SJSA1 (cell line): ENCODE data around the gene TNP2. TPM values are rescaled to one million over a fixed set of nuclear protein-coding genes. Genes with fewer than 3 reads are reported as not detected.

Experiments used
- DNase-seq, 2 experiments: peaks; one replicate each; pipeline ENCODE4 v3.0.0-alpha.2; 2015 to 2020; ENCODE audit warnings: low spot score in 2 of 2, low read depth in 1 of 2
- H3K27ac ChIP-seq: fragments of 250-450 bp; sonication (Bioruptor Pico); 2 replicates; pipeline ENCODE4 v1.5.1; 2020; ENCODE audit warnings: mild to moderate bottlenecking, moderate library complexity
- H3K27me3 ChIP-seq: fragments of 250-450 bp; sonication (Bioruptor Pico); replicated peaks from 2 replicates; pipeline ENCODE4 v1.5.1; 2020; ENCODE audit warnings: mild to moderate bottlenecking, moderate library complexity
- H3K36me3 ChIP-seq: fragments of 250-450 bp; sonication (Bioruptor Pico); 2 replicates; pipeline ENCODE4 v1.5.1; 2020; ENCODE audit warnings: mild to moderate bottlenecking
- H3K4me1 ChIP-seq: fragments of 250-450 bp; sonication (Bioruptor Pico); replicated peaks from 2 replicates; pipeline ENCODE4 v1.6.1; 2021; ENCODE audit warnings: mild to moderate bottlenecking
- H3K4me3 ChIP-seq: fragments of 250-450 bp; sonication (Bioruptor Pico); 2 replicates; pipeline ENCODE4 v1.5.1; 2020; ENCODE audit warnings: mild to moderate bottlenecking
- H3K9me3 ChIP-seq: fragments of 250-450 bp; sonication (Bioruptor Pico); replicated peaks from 2 replicates; pipeline ENCODE4 v1.5.1; 2020; ENCODE audit warnings: mild to moderate bottlenecking
- total RNA-seq: library from RNA; depleted of rRNA; stranded (reverse); fragments of >200 nt; shearing (Covaris generic); gene quantifications from 2 replicates; pipeline ENCODE4 v1.2.3, GENCODE V29; 2014

The TNP2 gene
- total RNA-seq, 1 experiment from 2014 or later = not detected

DNA sequence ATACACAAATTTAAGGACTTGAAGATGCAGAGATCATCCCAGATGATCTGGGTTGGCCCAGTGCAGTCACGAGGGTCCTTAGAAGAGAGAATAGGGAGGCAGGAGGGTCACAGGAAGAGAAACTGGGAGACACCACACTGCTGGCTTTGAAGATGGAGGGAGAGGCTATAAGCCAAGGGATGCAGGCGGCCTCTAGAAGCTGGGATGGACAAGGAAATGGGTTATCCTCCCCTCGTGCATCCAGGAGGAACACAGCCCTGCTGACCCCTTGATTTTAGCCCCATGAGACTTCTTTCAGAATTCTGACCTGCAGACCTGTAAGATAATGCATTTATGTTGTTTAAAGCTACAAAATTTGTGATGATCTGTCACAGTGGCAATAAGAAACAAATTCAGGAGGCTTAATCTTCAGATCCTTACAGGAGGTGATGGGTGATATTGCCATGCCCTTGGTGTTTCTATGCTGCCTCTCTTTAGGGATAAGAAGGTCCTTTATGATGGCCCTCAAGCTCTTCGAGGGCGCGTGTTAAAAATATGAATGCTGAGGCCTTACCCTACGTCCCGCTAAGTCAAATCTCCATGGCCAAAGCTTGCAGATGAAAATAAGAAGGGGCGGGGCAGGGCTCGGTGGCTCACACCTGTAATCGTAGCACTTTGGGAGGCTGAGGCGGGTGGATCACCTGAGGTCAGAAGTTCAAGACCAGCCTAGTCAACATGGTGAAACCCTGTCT is 8.6 kb upstream of the TNP2 start:
- Histone ChIP-seq H3K36me3 (no peaks in the 10 kb centered on the region), H3K4me1 (peaks cover 8% of the 10 kb centered on the region), H3K4me3 (no peak overlapping the region), H3K9me3 (no peaks in the 10 kb centered on the region), H3K27me3 (no peaks in the 10 kb centered on the region), H3K27ac (no peak overlapping the region)
- no peak for DNase-seq

DNA sequence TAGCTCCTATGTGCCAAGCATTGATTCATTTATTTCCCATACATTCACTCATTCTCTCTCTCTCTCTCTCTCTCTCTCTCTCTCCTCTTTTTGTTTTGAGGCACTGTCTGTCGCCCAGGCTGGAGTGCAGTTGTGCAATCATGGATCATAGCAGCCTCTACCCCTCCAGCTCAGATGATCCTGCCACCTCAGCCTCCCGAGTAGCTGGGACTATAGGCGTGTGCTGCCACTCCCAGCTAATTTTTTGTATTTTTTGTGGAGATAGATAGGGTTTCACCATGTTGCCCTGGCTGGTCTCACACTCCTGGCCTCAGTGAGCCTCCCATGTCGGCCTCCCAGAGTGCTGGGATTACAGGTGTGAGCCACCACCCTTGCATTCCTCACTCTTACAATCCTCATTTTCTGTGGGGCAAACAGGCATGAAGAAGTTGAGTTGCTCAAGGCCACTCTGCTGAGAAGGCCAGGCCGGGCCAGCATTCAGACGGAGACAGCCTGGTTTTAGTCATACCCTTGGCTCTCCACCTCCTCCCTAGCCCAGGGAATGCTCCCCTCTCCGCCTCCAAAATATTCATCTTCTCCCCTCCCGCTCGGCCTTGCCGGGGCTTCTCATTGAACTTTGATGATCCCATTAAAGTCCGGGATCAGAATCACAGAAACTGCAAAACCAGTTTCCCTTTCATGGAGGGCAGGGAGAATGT is 7.9 kb upstream of the TNP2 start:
- Histone ChIP-seq H3K27ac (no peak overlapping the region), H3K4me1 (peaks cover 8% of the 10 kb centered on the region), H3K9me3 (no peaks in the 10 kb centered on the region), H3K4me3 (no peak overlapping the region), H3K36me3 (no peaks in the 10 kb centered on the region), H3K27me3 (no peaks in the 10 kb centered on the region)
- no peak for DNase-seq

DNA sequence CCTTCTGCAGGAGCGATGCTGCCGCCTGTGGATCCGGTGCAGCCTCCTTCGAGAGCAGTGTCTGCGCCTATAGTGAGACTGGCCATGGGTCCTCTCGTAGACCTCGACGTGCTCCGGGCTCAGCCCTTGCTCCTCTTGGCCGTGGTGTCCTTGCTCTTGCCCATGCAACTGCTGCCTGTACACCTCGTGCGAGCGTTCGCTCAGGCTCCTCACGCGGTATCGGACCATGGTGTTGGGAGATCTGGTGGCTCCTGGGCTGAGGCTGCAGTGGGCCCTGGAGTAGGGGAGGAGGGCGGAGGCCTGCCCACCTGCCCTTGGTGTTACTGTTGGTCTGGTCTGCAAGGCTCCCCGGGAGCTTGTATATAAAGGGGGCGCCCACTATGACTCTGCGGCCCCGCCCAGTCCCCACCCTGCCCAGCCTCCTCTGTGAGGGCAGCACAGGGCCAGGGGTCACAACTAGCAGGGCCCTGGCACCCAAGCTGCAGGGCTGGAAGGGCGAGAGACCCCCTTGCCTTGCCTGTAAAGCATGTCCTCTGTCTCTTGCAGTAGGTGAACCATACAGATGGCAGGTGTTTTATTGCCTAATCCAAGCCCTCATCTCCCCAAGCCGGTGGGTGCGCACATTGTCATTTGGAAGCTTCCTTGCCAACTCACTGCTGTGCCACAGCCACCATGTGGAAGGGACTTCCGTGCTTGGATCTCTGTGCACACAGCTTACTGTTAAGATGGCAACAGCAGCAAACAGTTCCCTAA is 7.2 kb upstream of the TNP2 start, which contains the start of gene PRM2:
Gene PRM2, minus strand, starts transcription at position 338 of the 753 bp plus-strand sequence. Its CDS starts 110 bp downstream, at position 228.
- Histone ChIP-seq H3K9me3 (no peaks in the 10 kb centered on the region), H3K36me3 (no peaks in the 10 kb centered on the region), H3K4me3 (no peak within 1 kb of the TSS), H3K27me3 (no peaks in the 10 kb centered on the region), H3K27ac (no peak within 1 kb of the TSS), H3K4me1 (peaks cover 8% of the 10 kb centered on the region)
- DNase-seq = no peak

DNA sequence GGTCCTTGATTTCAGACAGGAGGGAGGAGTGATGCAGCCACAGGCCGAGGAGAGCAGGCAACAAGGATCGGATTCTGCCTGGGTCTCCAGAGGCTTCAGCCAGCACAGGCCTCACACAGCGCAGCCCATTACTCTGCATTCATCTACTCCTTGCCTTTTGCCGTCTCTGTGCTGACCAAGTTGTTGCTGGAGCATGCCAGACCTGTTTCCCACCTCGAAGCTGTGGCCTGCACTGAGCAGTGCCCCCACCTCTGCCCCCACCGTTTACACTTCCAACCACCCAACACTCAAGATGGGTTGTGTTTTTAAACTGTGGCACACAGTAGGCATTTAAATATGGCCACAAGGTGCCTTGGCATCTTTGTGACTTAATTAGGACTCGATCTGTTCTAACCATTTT is 5.8 kb upstream of the TNP2 start:
- H3K36me3 ChIP-seq = no peaks in the 10 kb centered on the region
- H3K27me3 ChIP-seq = no peaks in the 10 kb centered on the region
- no peaks in the 10 kb centered on the region for H3K9me3 ChIP-seq
- H3K27ac ChIP-seq = no peak overlapping the region
- H3K4me1 ChIP-seq = peaks cover 8% of the 10 kb centered on the region
- no peak for DNase-seq
- no peak overlapping the region for H3K4me3 ChIP-seq

DNA sequence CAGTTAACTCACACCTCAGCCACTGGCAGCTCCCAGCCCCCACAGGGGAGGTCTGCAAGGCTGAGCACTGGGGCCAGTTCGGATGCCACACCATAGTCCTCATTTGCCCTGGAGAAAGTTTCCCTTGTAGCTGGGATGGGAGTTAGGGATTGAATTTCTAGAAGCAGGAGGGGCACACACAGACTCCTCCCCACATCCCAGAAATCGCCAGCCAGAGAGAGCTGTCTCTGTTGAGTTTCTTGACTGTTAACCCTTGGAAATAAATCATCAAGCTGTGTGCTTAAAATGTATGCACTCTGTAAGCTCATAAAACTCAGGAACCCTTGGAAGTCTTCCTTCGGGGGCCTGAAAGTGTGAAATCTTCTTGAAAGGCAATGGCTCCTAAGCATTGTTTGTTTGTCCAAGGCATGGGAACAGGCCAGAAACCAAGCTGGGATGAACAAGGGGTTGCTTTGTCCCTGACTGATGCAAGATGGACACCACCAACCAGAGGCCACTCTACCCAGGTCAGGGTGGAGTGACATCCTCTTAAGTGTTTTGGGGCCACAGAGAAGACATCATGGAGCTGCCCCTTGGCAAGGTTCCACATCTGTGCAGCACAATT is 4.7 kb upstream of the TNP2 start:
- H3K9me3 ChIP-seq = no peaks in the 10 kb centered on the region
- no peak overlapping the region for H3K27ac ChIP-seq
- peaks cover 8% of the 10 kb centered on the region for H3K4me1 ChIP-seq
- H3K36me3 ChIP-seq = no peaks in the 10 kb centered on the region
- no peak for DNase-seq
- no peaks in the 10 kb centered on the region for H3K27me3 ChIP-seq
- H3K4me3 ChIP-seq = no peak overlapping the region

DNA sequence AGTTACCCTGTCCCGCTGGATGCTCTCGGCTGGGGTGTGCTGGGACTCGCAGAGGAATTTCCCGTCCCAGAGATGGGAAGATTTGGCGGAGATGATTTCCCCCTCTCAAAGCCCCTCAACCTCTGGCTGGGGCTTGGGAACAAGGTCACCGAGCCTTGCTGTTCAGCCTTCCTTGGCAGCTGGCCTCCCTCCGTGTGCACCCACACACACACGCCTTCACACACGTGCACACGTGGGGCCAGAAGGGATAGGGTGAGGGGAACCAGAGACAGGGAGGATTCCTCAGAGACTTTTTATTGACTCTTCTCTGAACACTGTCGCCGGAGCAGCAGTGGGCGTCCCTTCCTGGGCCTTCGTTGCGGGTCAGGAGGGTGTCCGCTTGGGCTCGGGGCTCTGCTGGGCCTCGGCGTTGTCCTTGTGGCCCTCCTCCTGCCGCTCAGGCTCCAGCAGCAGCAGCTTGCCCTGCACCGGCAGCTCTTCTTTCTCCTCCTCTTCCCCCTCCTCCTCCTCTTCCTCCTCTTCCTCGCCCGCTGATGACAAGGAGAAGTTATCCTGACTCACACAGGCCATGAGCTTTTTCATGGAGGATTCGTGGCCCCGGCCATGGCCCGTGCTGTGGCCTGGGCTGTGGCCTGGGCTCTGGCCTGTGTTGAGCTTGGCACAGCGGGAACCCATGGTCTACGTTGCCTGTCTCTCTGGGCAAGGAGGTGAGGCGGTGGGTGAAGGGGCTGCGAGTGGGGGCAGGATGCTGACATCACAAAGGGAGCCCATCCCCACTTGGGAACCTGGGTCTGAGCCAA is 4.0 kb upstream of the TNP2 start, which contains the start of gene PRM3:
Gene PRM3, minus strand, starts transcription at position 709 of the 800 bp plus-strand sequence. Its CDS starts 34 bp downstream, at position 675.
- no peak for DNase-seq
- H3K4me3 ChIP-seq = no peak within 1 kb of the TSS
- H3K9me3 ChIP-seq = no peaks in the 10 kb centered on the region
- no peak within 1 kb of the TSS for H3K27ac ChIP-seq
- no peaks in the 10 kb centered on the region for H3K36me3 ChIP-seq
- no peaks in the 10 kb centered on the region for H3K27me3 ChIP-seq
- peaks cover 8% of the 10 kb centered on the region for H3K4me1 ChIP-seq

DNA sequence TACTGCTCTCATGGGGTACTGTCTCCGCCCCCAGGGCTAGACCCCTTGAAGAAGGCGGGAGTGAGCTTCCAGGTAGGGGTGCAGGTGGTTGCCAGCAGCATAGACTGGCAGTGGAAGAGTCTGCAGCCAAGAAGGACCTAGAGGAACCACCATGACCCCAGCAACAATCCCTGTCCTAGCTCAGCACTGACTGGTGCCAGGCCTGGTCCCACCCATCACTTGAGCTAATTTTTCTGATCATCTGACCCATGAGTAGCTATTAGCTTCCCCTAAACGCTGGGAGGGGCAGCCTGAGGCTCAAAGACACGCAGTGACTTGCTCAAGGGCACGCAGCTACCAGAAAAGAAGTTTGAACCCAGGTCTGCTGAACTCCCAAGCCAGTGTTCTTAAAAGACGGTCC is 3.4 kb upstream of the TNP2 start:
- Histone ChIP-seq H3K9me3 (no peaks in the 10 kb centered on the region), H3K27me3 (no peaks in the 10 kb centered on the region), H3K36me3 (no peaks in the 10 kb centered on the region), H3K4me3 (no peak overlapping the region), H3K4me1 (peaks cover 8% of the 10 kb centered on the region), H3K27ac (no peak overlapping the region)
- DNase-seq = no peak

DNA sequence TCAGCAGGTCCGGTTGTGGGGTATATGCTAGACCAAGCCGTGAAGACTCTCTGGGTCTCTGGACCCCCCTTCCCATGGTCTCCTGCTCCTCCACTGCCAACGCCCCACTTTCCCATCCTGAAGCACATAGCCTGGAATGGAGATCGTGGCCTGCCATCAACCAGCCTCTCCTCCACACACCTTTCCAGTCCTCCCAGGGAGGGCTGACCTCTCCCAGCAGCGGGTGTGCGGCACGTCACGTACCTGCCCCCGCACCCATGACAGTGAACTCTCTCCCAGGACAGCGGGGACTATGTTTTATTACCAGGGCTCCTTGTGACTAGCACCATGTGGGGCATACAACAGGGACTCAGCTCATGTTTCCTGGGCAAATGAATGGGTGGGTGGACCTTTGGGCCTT is 2.5 kb upstream of the TNP2 start:
- Histone ChIP-seq H3K4me1 (peaks cover 8% of the 10 kb centered on the region), H3K27ac (no peak overlapping the region), H3K36me3 (no peaks in the 10 kb centered on the region), H3K9me3 (no peaks in the 10 kb centered on the region), H3K27me3 (no peaks in the 10 kb centered on the region), H3K4me3 (no peak overlapping the region)
- no peak for DNase-seq

DNA sequence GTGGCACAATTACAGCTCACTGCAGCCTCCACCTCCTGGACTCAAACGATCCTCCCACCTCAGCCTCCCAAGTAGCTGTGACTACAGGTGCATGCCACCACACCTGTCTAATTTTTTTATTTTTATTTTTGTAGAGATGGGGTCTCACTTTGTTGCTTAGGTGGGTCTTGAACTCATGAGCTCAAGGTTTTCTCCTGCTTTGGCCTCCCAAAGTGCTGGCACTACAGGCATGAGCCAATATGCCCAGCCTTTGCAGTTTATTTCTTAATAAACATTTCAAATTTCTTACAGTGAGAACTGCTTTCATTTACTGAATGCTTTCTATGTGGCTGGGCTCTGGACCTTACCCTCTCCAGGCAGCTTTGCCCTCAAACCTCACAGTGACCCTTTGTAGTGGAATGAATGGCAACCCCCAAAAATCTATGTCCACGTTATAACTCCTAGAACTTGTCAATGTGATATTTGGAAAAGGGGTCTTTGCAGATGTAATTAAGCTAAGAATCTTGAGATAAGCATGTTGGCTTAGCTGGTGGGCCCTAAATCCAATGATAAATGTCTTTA is 1.6 kb upstream of the TNP2 start:
- peaks cover 8% of the 10 kb centered on the region for H3K4me1 ChIP-seq
- H3K27me3 ChIP-seq = no peaks in the 10 kb centered on the region
- no peak overlapping the region for H3K27ac ChIP-seq
- no peaks in the 10 kb centered on the region for H3K9me3 ChIP-seq
- no peaks in the 10 kb centered on the region for H3K36me3 ChIP-seq
- no peak for DNase-seq
- H3K4me3 ChIP-seq = no peak overlapping the region

DNA sequence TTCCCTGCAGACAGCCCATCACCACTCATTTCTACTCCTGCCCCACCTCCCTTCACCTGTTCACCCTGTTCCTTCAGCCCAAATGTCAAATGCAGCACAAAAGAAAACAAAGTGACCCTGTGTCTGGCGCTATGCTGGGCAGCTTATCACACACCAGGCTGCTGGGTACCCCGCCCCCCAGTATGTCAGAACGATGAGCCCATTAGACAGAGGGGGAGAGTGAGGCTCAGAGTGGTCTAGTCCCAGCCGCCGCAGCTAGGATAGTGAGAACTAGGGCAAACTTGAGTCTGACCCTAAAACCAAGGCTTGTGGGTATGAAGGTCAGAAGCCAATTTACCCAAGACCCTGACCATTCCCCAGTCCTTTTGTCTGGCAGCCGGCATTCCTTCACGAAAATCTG is 4.0 kb downstream of the TNP2 start:
- H3K4me3 ChIP-seq = no peak overlapping the region
- no peak for DNase-seq
- no peaks in the 10 kb centered on the region for H3K9me3 ChIP-seq
- no peaks in the 10 kb centered on the region for H3K4me1 ChIP-seq
- H3K36me3 ChIP-seq = no peaks in the 10 kb centered on the region
- no peak overlapping the region for H3K27ac ChIP-seq
- H3K27me3 ChIP-seq = no peaks in the 10 kb centered on the region

DNA sequence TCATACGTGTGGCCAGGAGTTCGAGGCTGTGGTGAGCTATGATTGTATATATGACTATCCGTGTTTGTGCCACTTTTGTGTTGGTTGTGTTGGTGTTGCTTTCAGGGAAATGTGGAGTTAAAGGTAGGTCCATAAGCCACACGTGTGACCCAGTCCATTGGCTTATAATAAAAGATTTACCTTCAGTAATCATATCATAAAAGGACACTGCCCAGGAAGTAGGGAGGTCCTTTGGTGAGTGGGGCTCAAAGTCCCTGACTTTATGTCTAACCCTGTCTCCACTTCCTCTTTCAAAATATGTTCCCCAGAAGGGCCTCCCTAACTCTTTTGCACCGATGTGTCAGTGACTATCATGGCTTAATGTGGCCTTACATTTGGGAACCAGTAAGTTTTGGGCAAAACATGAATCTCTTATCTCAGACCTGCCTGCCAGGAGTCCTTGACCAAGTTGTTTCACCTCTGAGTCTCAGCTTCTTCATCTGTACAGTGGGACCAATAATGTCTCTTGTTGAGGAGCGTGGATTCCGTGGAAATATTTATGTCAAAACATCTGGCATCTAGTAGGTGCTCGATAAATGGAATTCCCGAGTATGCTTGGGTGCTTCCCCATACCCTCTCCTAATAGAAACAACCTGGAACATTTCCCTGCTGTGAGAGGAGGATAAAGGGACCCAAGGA is 4.8 kb downstream of the TNP2 start:
- H3K4me1 ChIP-seq = no peaks in the 10 kb centered on the region; the same call in 1 of the 2 replicates
- no peak overlapping the region for H3K4me3 ChIP-seq
- no peaks in the 10 kb centered on the region for H3K36me3 ChIP-seq
- H3K9me3 ChIP-seq = no peaks in the 10 kb centered on the region
- H3K27ac ChIP-seq = no peak overlapping the region
- no peaks in the 10 kb centered on the region for H3K27me3 ChIP-seq
- DNase-seq = no peak

DNA sequence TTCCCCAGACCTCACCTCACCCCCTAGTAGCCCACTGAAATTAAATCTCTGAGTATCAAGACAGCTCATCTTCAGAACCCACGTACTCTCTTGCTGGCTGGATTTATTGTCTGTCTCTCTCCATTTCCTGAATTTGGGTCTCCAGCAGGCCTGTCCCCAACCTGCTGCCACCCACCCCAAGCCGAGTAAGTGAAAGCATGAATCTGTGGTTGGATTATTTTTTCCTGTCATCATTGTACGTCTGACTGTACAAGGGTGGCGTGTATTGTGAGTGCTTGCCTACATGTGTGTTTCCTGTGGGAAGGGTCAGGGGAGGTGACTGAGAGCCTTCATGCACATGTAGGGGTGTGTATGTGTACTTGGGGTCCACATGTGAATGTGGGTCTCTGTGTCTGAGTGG is 5.4 kb downstream of the TNP2 start:
- no peak for DNase-seq
- peaks cover 5% of the 10 kb centered on the region for H3K4me1 ChIP-seq
- H3K27ac ChIP-seq = no peak overlapping the region
- H3K27me3 ChIP-seq = no peaks in the 10 kb centered on the region
- no peak overlapping the region for H3K4me3 ChIP-seq
- H3K36me3 ChIP-seq = no peaks in the 10 kb centered on the region
- no peaks in the 10 kb centered on the region for H3K9me3 ChIP-seq
